Smooth muscle cell of the brain vasculature (primary cell): ENCODE results near the gene CES2.
"Not testable (repeated sequence)": the region's sequence is repeated elsewhere in the genome, so short reads cannot be mapped to it uniquely, and the experiment has no call there.

Experiments
- DNase-seq: peaks from one replicate; pipeline ENCODE4 v3.0.0-alpha.2; 2012; ENCODE audit warnings: low read depth, low spot score

The CES2 gene

GRCh38 chr16:66953462-66954096 lies 18.3 kb downstream of the CES2 start:
- no peak for DNase-seq

GRCh38 chr16:66954097-66954659 lies 18.9 kb downstream of the CES2 start:
- peak; percentile 65 for DNase-seq

GRCh38 chr16:66955363-66956153 lies 20.2 kb downstream of the CES2 start:
- DNase-seq = not testable (repeated sequence)

- DNase-seq = not testable (repeated sequence)
These were observed 20.8 kb downstream of the CES2 start for GRCh38 chr16:66956154-66956457.

GRCh38 chr16:66958857-66959703 lies 23.8 kb downstream of the CES2 start:
- no peak for DNase-seq

- no peak for DNase-seq
These were observed 24.4 kb downstream of the CES2 start for GRCh38 chr16:66959704-66960161.

- DNase-seq = no peak
These were observed 25.0 kb downstream of the CES2 start for GRCh38 chr16:66960270-66960669.

GRCh38 chr16:66961065-66961744 lies 25.9 kb downstream of the CES2 start, which contains the start of gene CES3:
Gene CES3, plus strand, starts transcription at chr16:66961266. Its CDS starts 42 bp downstream, at chr16:66961308.
- no peak for DNase-seq

GRCh38 chr16:66961914-66962313 lies 26.6 kb downstream of the CES2 start:
- no peak for DNase-seq

GRCh38 chr16:66964049-66964448 lies 28.7 kb downstream of the CES2 start:
- DNase-seq = no peak

GRCh38 chr16:66968847-66969246 lies 33.5 kb downstream of the CES2 start:
- DNase-seq = no peak

GRCh38 chr16:66970775-66971720 lies 35.7 kb downstream of the CES2 start:
- no peak for DNase-seq

- no peak for DNase-seq
These were observed 37.7 kb downstream of the CES2 start for GRCh38 chr16:66972983-66973382.

GRCh38 chr16:66973716-66974115 lies 38.4 kb downstream of the CES2 start:
- DNase-seq = no peak

GRCh38 chr16:66974156-66974931 lies 39.0 kb downstream of the CES2 start:
- not testable (repeated sequence) for DNase-seq

GRCh38 chr16:66974932-66975246 lies 39.6 kb downstream of the CES2 start:
- not testable (repeated sequence) for DNase-seq

GRCh38 chr16:66975302-66975893 lies 40.1 kb downstream of the CES2 start:
- no peak for DNase-seq

GRCh38 chr16:66976746-66977145 lies 41.4 kb downstream of the CES2 start:
- no peak for DNase-seq
